Suppressor macrophage treated with lipopolysaccharide for 1 hour (primary cell): ENCODE data around the gene TMEM63B.

Source experiments
- DNase-seq, 3 donors: peaks; one replicate each; pipeline ENCODE4 v3.0.0-alpha.2; 2020 to 2022

TMEM63B gene

DNA sequence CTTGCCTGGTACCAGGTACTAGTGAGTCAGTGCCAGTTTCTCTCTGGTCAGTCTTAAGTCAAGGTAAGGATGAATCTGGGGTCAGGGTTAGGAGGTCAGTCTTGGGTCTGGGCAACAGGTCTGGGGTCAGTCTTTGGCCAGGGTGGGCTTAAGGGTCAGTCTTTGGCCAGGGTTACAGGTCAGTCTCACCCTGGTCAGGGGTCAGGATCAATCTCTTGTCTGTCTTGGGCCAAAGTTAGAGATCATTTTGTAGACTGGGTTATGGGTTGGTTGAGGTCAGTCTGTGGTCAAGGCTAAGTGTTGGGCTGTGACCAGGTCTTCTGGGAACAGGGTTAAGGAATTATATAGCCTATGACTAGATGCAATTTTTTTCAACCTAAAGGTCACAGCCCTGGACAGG is 18.5 kb downstream of the TMEM63B start:
- no peak for DNase-seq

DNA sequence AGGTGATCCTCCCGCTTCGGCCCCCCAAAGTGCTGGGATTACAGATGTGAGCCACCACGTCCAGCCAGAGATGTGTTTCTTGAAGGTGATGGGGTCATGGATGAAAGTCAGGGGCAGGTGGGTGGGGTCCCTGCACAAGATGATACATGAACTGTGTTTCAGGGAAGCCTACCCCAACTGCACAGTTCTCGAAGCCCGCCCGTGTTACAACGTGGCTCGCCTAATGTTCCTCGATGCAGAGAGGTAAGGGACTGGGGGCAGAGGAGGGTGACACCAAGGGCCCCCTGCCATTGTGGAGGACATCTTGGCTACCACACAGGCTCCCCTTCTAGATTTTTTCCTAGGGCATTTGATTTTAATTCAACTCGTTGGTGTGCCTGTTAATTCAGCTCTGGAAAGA is 19.3 kb downstream of the TMEM63B start:
- no peak for DNase-seq

DNA sequence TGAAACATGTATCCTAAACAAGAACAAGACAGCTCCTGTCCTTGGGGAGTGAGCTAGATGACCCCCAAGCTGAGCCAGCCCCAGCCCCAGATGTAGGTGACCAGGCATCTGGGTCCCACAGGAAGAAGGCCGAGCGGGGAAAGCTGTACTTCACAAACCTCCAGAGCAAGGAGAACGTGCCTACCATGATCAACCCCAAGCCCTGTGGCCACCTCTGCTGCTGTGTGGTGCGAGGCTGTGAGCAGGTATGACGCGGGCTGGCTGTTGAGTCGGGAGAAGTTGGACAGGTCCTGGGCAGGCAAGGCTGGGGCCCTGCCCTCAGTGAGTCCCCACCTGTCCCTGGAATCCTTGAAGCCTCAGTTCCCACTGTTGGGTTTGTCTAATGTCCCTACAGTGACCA is 19.9 kb downstream of the TMEM63B start:
- no peak for DNase-seq

- DNase-seq, result no peak
Measured at GRCh38 chr6:44148306-44148705, 21.0 kb downstream of the TMEM63B start.

DNA sequence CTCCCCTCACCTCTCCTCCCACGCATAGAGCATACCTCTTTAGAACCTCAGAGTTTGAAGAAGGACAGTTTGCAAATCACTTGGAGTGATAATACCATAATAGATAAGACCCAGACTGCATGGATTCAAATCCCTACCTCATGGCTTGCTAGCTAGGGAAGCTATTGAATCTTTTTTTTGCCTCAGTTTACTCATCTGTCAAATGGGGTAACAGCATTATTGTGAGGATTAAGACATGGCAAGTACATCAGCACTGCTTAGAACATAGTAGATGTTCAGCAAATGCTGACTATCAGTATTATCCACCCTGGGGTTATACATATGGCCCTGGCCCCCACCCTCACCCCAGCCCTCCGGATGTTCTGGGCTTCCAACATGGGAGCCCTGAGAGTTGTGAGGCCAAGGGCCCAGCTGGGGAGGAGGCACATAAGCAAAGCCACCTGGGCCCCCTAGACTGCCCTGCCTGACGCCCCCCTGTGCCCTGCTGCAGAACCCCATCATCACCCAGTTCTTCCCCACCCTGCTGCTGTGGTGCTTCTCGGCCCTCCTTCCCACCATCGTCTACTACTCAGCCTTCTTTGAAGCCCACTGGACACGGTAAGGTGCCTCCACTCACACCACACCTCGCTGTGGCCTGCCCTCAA is 22.1 kb downstream of the TMEM63B start:
- DNase-seq, result no peak

DNA sequence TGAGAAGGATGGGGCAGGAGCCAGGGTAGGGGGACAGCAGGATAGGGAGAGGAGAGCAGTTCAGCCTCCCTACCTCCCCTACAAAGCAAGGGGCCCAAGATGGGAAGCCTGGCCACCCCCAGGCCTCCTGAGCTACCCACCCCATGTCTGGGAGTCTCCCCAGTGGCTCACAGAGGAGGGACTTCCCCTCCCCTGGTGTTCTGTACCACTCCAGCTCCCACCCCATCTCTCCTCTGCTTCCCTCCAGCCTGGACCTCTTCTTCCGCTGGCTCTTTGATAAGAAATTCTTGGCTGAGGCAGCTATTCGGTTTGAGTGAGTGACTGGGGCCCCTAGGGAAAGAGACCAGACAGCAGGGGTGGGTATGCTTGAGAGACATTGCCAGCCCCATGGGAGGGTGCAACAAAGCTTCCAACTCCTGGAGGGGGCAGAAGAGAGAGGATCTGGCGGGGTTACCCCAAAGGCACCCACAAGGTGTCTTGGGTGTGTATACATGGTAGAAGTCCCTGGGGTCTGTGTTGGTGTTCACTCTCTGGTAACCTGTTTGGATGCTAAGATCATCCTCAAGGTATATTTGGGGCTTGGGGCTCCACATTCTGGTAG is 23.1 kb downstream of the TMEM63B start:
- DNase-seq, result no peak

GRCh38 chr6:44151348-44152108 is 24.2 kb downstream of the TMEM63B start:
- peak; percentile 77 to 90 (median 83) for DNase-seq

DNA sequence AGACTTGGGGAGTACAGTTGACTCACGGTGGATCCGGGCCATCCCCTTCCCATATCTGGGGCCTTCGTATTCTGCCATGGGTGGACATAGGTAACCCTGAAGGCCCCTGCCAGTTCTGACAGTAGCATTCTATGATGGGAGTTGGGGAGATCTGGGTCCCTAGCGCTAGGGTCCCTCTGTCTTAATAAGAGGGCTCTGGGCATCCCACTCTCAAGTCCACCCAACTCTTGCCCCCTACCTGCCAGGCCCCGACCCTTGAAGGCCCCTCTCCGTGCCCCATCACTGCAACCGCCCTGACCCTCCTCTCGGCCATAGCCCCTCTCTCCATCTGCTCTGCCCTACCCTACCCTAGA is 24.7 kb downstream of the TMEM63B start:
- no peak for DNase-seq

GRCh38 chr6:44152533-44152932 is 25.2 kb downstream of the TMEM63B start:
- DNase-seq, result no peak

DNA sequence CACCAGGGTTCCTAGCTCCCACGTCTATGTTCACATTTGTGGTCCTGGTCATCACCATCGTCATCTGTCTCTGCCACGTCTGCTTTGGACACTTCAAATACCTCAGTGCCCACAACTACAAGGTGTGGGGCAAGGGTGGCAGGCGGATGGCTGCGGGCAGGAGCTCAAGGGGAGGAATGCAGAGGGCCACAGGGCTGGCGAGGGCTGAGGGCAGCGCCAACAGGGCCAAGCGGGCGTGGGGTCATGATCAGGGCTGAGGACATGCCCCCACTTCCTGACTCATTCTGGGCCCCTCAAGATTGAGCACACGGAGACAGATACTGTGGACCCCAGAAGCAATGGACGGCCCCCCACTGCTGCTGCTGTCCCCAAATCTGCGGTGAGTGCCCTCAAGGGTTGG is 26.7 kb downstream of the TMEM63B start:
- no peak for DNase-seq

DNA sequence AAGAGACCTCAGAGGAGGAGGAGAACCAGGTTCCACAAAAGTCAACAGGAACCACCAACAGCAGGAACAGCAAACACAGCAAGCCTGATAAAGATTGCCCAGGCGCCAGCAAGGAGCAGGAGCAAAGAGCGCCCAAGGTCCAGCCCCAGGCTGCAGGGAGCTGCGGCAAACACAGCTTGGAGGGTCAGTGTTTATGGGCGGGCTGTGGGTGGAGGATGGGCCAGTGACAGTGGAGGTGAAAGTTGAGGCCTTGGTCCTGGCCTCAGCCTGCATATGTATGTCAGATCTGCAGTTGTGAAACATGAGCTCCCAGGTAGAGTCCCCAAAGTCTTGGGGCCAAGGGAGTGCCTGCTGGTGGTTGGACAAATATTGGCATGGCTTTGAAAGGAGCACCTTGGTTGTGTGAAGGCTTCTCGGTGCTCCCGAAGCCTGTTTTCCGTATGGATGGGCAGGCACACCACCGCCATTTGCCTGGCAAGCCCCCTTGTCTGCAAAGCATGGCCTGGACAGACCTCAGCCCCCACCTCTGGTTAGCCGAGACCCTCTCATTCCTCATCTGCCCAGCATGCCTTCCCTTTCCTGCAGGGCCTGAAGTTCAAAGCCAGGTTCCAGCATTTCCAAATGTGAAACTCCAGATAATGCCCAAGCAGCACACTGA is 29.3 kb downstream of the TMEM63B start:
- DNase-seq, result no peak

- no peak for DNase-seq
Measured at GRCh38 chr6:44157152-44157521, 29.8 kb downstream of the TMEM63B start.

DNA sequence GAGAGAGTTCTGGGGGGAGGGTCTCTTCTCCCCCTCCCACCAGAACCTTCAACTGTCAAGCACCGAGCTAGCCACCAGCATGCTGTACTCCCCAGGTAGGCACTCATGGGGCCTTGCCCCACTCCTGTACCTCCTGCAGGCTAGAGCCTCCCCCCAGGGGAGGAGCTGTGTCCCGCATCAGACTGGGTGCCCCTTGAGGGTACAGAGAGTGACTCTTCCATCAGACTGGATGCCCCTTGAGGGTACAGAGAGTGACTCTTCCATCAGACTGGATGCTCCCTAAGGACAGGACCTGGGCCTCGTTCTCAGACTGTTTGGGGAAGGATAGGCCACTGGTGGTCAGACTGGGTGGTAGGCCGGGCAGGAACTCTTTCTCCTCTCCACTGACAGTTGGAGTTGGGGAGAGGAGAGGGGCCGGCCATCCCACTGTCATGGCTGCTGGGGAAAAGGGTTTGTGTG is 31.4 kb downstream of the TMEM63B start, which contains the start of gene CAPN11:
TSS of gene CAPN11 (plus strand) at position 51 of the 459 bp plus-strand sequence. CDS start at position 80, 29 bp downstream.
- DNase-seq, result no peak

- DNase-seq, result no peak
Measured at GRCh38 chr6:44161997-44162338, 34.6 kb downstream of the TMEM63B start.

DNA sequence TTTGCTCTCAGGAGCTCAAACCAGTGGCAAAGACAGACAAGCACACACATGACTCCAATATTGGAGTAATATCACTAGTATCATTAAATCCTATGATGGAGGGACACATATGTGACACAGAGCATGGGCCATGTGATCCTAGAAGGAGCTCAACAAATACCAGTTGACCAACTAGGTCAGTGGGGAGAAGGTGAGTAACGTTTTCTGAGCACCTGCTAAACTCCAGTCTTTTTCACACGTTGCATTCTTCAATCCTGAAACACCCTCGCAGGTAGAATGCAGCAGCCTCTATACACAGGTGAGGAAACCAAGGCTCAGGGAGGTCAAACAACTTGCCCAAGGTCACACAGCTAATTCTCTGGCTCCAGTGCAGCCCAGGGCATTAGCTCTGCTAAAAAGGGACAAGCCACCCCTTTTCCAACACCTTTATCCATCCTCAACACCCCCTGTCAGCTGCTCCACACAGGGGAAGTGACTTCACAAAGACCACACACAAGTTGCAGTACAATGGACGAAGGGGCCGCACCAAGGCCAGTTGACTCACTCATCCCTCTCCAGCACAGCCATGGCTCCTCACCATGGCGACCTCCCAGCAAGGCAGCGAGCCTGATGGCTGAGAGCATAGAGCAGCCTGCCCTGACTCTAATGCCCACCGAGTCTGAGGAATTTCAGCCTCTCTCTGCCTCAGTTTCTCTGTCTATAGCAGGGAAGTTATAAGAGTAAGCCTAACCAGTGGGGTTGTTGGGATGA is 35.7 kb downstream of the TMEM63B start:
- no peak for DNase-seq

DNA sequence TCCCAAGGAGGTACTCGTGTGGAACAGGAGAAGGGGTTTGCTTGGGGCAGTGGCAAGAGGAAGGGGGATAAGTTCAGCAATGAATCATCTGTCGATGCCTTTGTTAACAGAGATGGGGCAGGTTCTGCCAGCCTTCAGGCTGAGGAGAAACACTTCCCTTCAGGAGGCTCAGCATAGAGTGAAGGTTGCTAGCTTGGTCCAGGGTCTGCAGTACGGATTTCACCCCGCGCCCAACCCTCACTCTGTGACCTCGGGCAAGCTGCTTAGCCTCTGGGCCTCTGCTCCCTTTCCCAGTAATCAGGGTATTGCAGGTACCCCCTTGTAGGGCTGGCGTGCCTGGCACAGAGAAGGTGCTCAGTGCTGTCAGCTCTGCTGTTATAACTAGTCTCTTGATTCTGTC is 38.8 kb downstream of the TMEM63B start:
- DNase-seq, result no peak

GRCh38 chr6:44166591-44167184 is 39.3 kb downstream of the TMEM63B start:
- DNase-seq, result peak; percentile 25 to 38 (median 28)

DNA sequence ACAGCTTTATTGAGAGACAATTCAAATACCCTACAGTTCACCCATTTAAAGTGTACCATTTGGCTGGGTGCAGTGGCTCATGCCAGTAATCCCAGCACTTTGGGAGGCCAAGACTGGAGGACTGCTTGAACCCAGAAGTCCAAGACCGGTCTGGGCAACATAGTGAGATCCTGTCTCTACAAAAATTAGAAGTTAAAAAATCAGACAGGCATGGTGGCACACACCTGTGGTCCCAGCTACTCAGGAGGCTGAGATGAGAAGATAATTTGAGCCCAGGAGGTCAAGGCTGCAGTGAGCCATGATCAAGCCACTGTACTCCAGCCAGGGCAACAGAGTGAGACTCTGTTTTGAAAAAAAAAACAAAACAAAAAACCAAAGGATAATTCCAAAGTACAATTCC is 40.2 kb downstream of the TMEM63B start:
- DNase-seq, result no peak

DNA sequence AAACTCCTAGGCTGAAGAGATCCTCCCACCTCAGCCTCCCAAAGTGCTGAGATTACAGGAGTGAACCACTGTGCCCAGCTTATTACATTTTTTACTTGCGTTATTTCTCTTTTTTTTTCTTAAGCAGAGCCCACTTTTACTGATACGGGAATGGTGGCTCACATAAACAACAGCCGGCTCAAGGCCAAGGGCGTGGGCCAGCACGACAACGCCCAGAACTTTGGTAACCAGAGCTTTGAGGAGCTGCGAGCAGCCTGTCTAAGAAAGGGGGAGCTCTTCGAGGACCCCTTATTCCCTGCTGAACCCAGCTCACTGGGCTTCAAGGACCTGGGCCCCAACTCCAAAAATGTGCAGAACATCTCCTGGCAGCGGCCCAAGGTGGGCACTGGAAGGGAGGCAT is 41.8 kb downstream of the TMEM63B start:
- no peak for DNase-seq

DNA sequence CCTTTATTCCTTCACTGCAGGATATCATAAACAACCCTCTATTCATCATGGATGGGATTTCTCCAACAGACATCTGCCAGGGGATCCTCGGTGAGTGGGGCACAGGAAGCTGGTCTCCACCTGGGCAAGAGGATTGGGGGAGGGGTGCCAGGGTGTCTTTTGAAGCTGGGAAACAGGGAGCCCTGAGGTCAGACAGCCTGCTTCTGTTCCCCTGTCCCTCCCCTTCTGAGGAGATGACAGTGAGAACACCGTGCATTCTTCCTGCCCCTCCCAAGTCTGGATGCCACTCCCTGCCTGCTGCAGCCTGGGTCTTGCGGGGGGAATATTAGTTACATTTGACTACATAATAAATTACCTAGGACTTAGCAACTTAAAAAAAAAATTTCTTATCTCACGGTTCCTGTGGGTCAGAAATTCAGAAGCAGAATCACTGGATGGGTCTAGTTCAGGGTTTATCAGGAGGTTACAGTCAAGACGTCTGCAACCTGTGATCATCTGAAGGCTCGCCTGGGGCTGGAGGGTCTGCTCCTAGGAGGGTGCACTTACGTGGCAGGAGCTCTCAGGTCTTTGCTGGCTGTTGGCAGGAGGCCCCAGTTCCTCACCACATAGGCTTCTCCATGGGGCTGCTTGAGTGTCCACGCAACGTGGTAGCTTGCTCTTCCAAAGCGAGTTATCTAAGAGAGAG is 42.7 kb downstream of the TMEM63B start:
- no peak for DNase-seq

DNA sequence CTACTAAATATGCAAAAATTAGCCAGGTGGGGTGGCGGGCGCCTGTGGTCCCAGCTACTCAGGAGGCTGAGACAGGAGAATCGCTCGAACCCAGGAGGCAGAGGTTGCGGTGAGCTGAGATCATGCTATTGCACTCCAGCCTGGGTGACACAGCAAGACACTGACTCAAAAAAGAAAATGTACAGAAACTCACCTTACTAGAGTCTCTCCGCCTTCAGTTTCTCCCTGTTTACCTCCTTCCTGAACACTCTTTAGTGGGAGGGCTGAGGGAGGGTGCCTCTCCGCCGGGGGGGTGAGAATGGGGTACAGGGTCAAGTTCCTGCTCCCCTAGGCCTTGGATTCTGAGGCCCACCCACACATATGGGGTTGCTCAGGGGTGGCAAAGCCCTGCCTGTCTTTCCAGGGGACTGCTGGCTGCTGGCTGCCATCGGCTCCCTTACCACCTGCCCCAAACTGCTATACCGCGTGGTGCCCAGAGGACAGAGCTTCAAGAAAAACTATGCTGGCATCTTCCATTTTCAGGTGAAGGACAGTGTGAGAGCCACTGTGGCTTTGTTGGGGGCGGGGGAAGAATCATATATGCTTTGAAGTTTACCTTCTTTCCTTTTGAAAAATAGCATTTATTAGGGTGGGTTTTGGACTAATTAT is 44.7 kb downstream of the TMEM63B start:
- peak in 2 of 3 donors; percentile 19 to 36 for DNase-seq
